Measurements from ENCODE around the gene PRR19. TPM values are rescaled to one million over a fixed set of nuclear protein-coding genes. Genes with fewer than 3 reads are reported as not detected.
A peak's percentile ranks its signal among the peaks of the same experiment; 100 is the strongest.
"Not testable (repeated sequence)": the region's sequence is repeated elsewhere in the genome, so short reads cannot be mapped to it uniquely, and the experiment has no call there.

The PRR19 gene
- total RNA-seq, 2 donors from 2014 or later: 0.64 to 1.0 TPM

- Mint-ChIP-seq H3K9me3 (no peaks in the 10 kb centered on the region), H3K27ac (no peak overlapping the region), H3K27me3 (no peaks in the 10 kb centered on the region), H3K4me1 (ENCODE audit: low read depth in 2 of 2) (no peaks in the 10 kb centered on the region), H3K4me3 (no peak overlapping the region), H3K36me3 (no peaks in the 10 kb centered on the region)
- ATAC-seq (peak in 1 of 2 donors; percentile 39), DNase-seq (ENCODE audit: low spot score) (no peak)
Observed at GRCh38 chr19:42335971-42336370, 34.0 kb downstream of the PRR19 start.

DNA sequence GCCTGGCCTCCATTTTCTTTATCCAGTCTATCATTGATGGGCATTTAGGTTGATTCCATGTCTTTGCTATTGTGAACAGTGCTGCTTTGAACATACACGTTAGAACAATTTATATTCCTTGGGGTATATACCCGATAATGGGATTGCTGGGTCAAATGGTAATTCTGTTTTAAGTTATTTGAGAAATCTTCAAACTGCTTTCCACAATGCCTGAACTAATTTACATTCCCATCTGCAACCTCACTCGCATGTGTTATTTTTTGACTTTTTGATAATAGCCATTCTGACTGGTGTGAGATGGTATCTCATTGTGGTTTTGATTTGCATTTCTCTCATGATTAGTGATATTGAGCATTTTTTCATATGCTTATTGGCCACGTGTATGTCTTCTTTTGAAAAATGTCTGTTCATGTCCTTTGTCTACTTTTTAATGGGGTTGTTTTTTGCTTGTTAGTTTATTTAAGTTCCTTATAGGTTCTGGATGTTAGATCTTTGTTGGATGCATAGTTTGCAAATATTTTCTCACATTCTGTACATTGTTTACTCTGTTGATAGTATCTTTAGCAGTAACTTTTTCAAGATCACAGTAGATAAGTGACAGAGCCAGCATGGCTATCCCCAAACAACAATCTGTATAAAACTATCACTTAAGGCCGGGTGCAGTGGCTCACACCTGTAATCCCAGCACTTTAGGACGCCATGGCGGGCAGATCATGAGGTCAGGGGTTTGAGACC is 37.4 kb downstream of the PRR19 start:
- not testable (repeated sequence) for H3K4me3 Mint-ChIP-seq; H3K27ac Mint-ChIP-seq; ATAC-seq; H3K36me3 Mint-ChIP-seq; H3K4me1 Mint-ChIP-seq (ENCODE audit: low read depth in 2 of 2); H3K9me3 Mint-ChIP-seq; DNase-seq (ENCODE audit: low spot score); H3K27me3 Mint-ChIP-seq

DNA sequence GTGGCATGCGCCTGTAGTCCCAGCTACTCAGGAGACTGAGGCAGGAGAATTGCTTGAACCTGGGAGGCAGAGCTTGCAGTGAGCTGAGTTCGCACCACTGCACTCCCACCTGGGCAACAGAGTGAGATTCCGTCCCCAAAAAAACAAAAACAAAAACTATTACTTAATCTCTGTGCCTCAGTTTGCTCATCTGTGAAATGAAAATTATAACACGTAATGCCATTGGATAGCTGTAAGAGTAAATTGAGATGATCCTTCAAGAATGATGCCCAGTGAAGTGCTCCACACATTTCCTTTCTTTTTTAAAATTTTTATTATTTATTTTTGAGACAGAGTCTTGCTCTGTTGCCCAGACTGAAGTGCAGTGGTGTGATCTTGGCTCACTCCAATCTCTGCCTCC is 38.0 kb downstream of the PRR19 start:
- H3K4me1 Mint-ChIP-seq (ENCODE audit: low read depth in 2 of 2); H3K27ac Mint-ChIP-seq; ATAC-seq; H3K4me3 Mint-ChIP-seq; H3K36me3 Mint-ChIP-seq; H3K9me3 Mint-ChIP-seq; DNase-seq (ENCODE audit: low spot score); H3K27me3 Mint-ChIP-seq: not testable (repeated sequence)

DNA sequence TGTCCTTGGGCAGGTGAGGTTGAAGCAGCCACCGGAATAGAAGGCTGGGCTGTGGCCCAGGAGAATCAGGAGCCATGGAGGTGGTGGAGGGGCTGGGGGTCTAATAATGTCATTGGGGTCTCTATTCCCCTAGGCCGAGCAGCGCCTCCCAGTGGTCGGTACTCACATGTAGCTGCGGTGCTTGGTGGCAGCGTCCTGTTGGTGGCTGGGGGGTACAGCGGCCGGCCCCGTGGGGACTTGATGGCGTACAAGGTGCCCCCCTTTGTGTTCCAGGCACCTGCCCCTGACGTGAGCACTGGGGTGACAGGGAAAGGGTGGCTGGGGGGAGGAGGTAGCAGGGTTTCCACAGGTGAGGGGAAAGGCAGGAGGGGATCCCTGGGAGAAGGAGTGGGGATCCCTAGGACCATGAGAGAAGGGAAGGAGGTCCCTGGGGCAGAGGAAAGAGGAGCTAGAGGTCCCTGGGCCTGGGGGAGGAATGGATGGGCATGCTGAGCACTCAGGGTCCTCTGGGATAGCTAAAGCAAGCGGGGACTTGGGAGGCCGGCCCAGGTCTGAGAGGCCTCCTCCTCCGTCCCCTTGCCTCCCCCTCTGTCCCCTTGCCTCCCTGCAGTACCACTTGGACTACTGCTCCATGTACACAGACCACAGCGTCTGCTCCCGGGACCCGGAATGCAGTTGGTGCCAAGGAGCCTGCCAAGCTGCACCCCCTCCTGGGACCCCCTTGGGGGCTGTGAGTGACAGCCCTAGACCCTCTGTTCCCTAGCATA is 41.6 kb downstream of the PRR19 start:
- Mint-ChIP-seq H3K36me3 (peaks cover 6% of the 10 kb centered on the region), H3K9me3 (no peaks in the 10 kb centered on the region), H3K27ac (no peak overlapping the region), H3K4me3 (no peak overlapping the region), H3K4me1 (ENCODE audit: low read depth in 2 of 2) (peaks cover 0 to 3% of the 10 kb centered on the region in 2 donors), H3K27me3 (no peaks in the 10 kb centered on the region)
- no peak for DNase-seq (ENCODE audit: low spot score)
- ATAC-seq: no peak

DNA sequence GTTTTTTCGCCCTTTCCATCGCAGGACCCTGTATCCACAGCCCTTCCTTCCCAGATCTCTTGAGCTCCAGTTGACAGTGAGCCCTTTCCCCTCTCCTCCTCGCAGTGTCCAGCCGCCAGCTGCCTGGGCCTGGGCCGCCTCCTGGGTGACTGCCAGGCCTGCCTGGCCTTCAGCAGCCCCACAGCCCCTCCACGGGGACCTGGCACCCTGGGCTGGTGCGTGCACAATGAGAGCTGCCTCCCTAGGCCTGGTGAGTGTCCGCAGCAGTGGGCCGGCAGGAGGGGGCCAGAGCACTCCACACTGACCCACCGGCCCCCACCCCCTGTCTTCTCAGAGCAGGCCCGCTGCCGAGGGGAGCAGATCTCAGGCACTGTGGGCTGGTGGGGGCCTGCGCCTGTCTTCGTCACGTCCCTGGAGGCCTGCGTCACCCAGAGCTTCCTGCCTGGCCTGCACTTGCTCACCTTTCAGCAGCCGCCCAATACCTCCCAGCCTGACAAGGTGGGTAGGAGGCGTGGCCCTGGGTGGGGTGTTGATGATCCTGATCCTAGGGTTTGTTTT is 42.5 kb downstream of the PRR19 start:
- no peak for DNase-seq (ENCODE audit: low spot score)
- no peak for ATAC-seq
- peaks cover 6% of the 10 kb centered on the region for H3K36me3 Mint-ChIP-seq
- no peak overlapping the region for H3K4me3 Mint-ChIP-seq
- no peak overlapping the region for H3K27ac Mint-ChIP-seq
- H3K4me1 Mint-ChIP-seq (ENCODE audit: low read depth in 2 of 2): peaks cover 0 to 3% of the 10 kb centered on the region in 2 donors
- H3K27me3 Mint-ChIP-seq: no peaks in the 10 kb centered on the region
- no peaks in the 10 kb centered on the region for H3K9me3 Mint-ChIP-seq

- H3K27ac Mint-ChIP-seq: no peak overlapping the region
Observed at GRCh38 chr19:42345191-42345812, 43.4 kb downstream of the PRR19 start.

GRCh38 chr19:42348211-42348610 is 46.3 kb downstream of the PRR19 start:
- Mint-ChIP-seq H3K4me3 (no peak overlapping the region), H3K9me3 (no peaks in the 10 kb centered on the region), H3K36me3 (peaks cover 6% of the 10 kb centered on the region), H3K27ac (no peak overlapping the region), H3K4me1 (ENCODE audit: low read depth in 2 of 2) (peaks cover 0 to 4% of the 10 kb centered on the region in 2 donors), H3K27me3 (no peaks in the 10 kb centered on the region)
- no peak for DNase-seq (ENCODE audit: low spot score)
- ATAC-seq: no peak

More at GRCh38 chr19:42345191-42345812, 43.4 kb downstream of the PRR19 start:
- Mint-ChIP-seq H3K27me3 (no peaks in the 10 kb centered on the region), H3K4me3 (no peak overlapping the region), H3K36me3 (peaks cover 6% of the 10 kb centered on the region), H3K9me3 (no peaks in the 10 kb centered on the region), H3K4me1 (ENCODE audit: low read depth in 2 of 2) (peaks cover 0 to 3% of the 10 kb centered on the region in 2 donors)
- DNase-seq (ENCODE audit: low spot score) (no peak), ATAC-seq (no peak)

DNA sequence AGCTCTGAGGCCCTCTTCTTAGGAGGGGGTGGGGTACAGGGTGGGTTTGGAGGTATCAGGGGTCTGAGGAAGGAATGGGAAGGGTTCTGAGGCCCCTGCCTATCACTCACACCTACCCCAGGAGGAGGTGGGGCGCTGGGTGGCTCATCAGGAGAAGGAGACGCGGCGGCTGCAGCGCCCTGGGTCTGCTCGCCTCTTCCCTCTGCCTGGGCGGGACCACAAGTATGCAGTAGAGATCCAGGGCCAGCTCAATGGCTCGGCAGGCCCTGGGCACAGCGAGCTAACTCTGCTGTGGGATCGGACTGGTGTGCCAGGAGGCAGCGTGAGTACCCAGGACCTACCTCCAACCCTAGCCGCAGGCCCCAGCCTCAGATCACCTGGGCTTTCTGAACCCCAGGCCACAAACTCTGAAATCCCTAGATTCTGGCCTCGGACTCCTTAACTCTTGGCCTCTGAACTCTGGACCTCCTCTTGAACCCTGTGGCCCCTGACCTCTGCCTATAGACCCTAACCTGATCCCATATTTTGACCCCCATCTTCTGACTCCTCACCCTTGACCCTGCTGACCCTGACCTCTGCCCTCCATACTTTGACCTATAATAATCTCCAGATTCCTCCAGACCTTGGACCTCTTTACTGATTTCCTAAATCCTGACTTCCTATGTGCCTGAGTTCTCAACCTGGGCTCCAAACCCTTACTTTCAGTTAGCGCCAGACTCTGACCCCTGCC is 47.6 kb downstream of the PRR19 start:
- no peak overlapping the region for H3K4me3 Mint-ChIP-seq
- no peak for DNase-seq (ENCODE audit: low spot score)
- H3K27me3 Mint-ChIP-seq: no peaks in the 10 kb centered on the region
- H3K4me1 Mint-ChIP-seq (ENCODE audit: low read depth in 2 of 2): peaks cover 0 to 5% of the 10 kb centered on the region in 2 donors
- peaks cover 6% of the 10 kb centered on the region for H3K36me3 Mint-ChIP-seq
- H3K27ac Mint-ChIP-seq: no peak overlapping the region
- ATAC-seq: no peak
- no peaks in the 10 kb centered on the region for H3K9me3 Mint-ChIP-seq

GRCh38 chr19:42350417-42350816 is 48.5 kb downstream of the PRR19 start:
- Mint-ChIP-seq H3K27me3 (no peaks in the 10 kb centered on the region), H3K9me3 (no peaks in the 10 kb centered on the region), H3K36me3 (peaks cover 2% of the 10 kb centered on the region), H3K4me1 (ENCODE audit: low read depth in 2 of 2) (peaks cover 0 to 5% of the 10 kb centered on the region in 2 donors), H3K27ac (no peak overlapping the region), H3K4me3 (no peak overlapping the region)
- DNase-seq (ENCODE audit: low spot score): no peak
- ATAC-seq: no peak

DNA sequence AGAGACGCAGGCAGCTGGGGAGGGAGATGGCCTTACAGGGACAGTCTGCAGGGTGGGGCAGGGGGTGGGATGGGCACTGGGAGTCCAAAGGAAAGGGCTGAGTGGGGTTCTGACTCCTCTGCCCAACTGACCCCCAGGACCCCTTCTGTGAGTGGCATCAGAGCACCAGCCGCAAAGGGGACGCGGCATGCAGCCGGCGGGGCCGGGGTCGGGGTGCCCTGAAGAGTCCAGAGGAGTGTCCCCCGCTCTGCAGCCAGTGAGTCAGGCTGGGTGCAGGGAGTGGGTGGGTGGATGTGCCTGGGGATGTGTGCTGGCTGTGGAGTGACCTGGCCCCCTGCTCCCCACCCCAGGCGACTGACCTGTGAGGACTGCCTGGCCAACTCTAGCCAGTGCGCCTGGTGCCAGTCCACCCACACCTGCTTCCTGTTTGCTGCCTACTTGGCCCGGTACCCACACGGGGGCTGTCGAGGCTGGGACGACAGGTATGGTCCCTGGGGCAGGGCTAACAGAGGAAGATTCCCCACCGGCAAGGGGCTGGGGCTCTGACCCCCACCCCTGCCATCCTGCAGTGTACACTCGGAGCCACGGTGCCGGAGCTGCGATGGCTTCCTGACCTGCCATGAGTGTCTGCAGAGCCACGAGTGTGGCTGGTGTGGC is 49.3 kb downstream of the PRR19 start:
- Mint-ChIP-seq H3K4me3 (no peak overlapping the region), H3K4me1 (ENCODE audit: low read depth in 2 of 2) (peaks cover 0 to 5% of the 10 kb centered on the region in 2 donors)

DNA sequence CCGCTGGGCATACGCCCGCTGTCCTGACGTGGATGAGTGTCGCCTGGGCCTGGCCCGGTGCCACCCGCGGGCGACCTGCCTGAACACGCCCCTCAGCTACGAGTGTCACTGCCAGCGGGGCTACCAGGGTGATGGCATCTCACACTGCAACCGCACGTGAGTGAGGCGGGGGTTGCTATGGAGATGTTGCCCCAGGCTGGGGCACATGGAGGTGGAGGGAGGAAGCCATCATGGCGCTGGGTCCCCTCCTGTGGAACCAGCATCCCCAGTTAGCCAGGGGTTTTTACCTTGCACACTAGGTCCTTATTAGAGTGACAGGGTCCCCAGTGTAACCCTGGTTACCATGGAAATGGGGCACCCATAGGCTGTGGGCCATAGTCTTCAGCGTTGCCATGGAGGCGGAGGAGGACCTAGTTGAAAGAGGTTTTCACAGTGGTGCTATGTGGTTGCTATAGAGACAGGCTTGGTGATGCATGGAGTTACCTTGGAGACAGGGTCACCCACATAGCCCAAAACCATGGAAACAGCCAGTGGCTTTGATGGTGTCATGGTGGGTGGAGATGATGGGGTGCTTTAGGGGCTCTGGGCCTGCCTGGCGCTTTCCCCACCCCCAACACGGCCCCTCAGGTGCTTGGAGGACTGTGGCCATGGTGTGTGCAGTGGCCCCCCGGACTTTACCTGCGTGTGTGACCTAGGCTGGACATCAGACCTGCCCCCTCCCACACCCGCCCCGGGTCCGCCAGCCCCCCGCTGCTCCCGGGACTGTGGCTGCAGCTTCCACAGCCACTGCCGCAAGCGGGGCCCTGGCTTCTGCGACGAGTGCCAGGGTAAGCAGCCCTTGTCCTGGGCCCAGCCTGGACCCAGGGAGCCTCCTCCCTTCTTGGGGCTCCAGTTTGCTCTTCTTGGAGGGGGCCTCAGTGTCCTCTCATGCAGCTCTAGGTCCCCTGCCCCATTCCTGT is 50.6 kb downstream of the PRR19 start:
- ATAC-seq (peak in 1 of 2 donors; percentile 26), DNase-seq (ENCODE audit: low spot score) (no peak)
- no peak overlapping the region for H3K4me3 Mint-ChIP-seq
- no peak overlapping the region for H3K27ac Mint-ChIP-seq
- H3K9me3 Mint-ChIP-seq: no peaks in the 10 kb centered on the region
- H3K27me3 Mint-ChIP-seq: no peaks in the 10 kb centered on the region
- H3K36me3 Mint-ChIP-seq: no peaks in the 10 kb centered on the region
- peaks cover 0 to 6% of the 10 kb centered on the region in 2 donors for H3K4me1 Mint-ChIP-seq (ENCODE audit: low read depth in 2 of 2)

More for the DNA sequence above, 49.3 kb downstream of the PRR19 start:
- ATAC-seq (no peak), DNase-seq (ENCODE audit: low spot score) (no peak)
- Mint-ChIP-seq H3K27ac (no peak overlapping the region), H3K9me3 (no peaks in the 10 kb centered on the region), H3K27me3 (no peaks in the 10 kb centered on the region), H3K36me3 (no peaks in the 10 kb centered on the region)

- no peak overlapping the region for H3K4me3 Mint-ChIP-seq
- no peaks in the 10 kb centered on the region for H3K36me3 Mint-ChIP-seq
- no peaks in the 10 kb centered on the region for H3K27me3 Mint-ChIP-seq
- no peak overlapping the region for H3K27ac Mint-ChIP-seq
- H3K9me3 Mint-ChIP-seq: no peaks in the 10 kb centered on the region
- H3K4me1 Mint-ChIP-seq (ENCODE audit: low read depth in 2 of 2): peaks cover 0 to 8% of the 10 kb centered on the region in 2 donors
- no peak for DNase-seq (ENCODE audit: low spot score)
- ATAC-seq: no peak
Observed at GRCh38 chr19:42353341-42354015, 51.5 kb downstream of the PRR19 start.
